HCT116 (cell line): ENCODE measurements around the gene CARNS1. TPM values are rescaled to one million over a fixed set of nuclear protein-coding genes. Genes with fewer than 3 reads are reported as not detected.

Source experiments
- ATAC-seq: fragments of 200-7000 bp; cut with Tn5 transposase; 2 replicates; pipeline ENCODE4 v1.9.1; 2020; ENCODE audit warnings: mild to moderate bottlenecking, moderate library complexity
- BruUV-seq: library from RNA; stranded (reverse); fragments of 400-500 nt; replicated peaks from 2 replicates; lab custom pipeline; 2021; lab: Mats Ljungman, UMichigan
- CTCF ChIA-PET: fragments of 300-600 bp; sonication (Branson Sonifier 250); formaldehyde crosslinking; loops from one replicate; lab custom pipeline; 2021; ENCODE audit warnings: antibody characterized with exemption; lab: Charles Lee
- POLR2A ChIA-PET: fragments of 300-600, 350-600 bp; sonication (Branson Sonifier 250); formaldehyde crosslinking; loops from one replicate; lab custom pipeline; 2021; ENCODE audit warnings: antibody characterized with exemption; lab: Charles Lee
- RAD21 ChIA-PET, 2 experiments: fragments of 300-600 bp; sonication (Branson Sonifier 250); formaldehyde crosslinking; loops; one replicate each; lab custom pipeline; 2023; ENCODE audit warnings: low total read pairs in 2 of 2; ENCODE audit not compliant: uncharacterized antibody in 2 of 2, unreplicated experiment in 2 of 2, low non-redundant PET in 1 of 2; lab: Charles Lee
- DNase-seq: peaks from one replicate; pipeline ENCODE4 v3.0.0-alpha.2; 2010; ENCODE audit warnings: low read depth, low spot score
- H2AFZ ChIP-seq: fragments of 200-600 bp; shearing (Covaris generic), sonication (generic); 2 replicates; pipeline ENCODE4 v1.6.1; 2017; ENCODE audit warnings: low read depth, mixed run types, mixed read lengths, antibody characterized with exemption, low read length; ENCODE audit not compliant: poor library complexity, severe bottlenecking
- H3K27ac ChIP-seq: 2 replicates; pipeline ENCODE4 v1.5.1; 2012; ENCODE audit warnings: low read depth, low read length
- H3K27me3 ChIP-seq: fragments of 200-600 bp; sonication (generic); 2 replicates; pipeline ENCODE4 v1.6.1; 2016; ENCODE audit warnings: mixed run types, low read length, mixed read lengths; ENCODE audit not compliant: insufficient read depth
- H3K36me3 ChIP-seq, 2 experiments: fragments of 200-500 bp in 1 of 2; fragments of 200-600 bp in 1 of 2; sonication (Bioruptor generic) in 1 of 2; sonication (generic) in 1 of 2; 2 replicates each; pipeline versions ENCODE4 v1.5.1 to v1.6.1; 2014 to 2016; ENCODE audit warnings: low read length in 2 of 2, inconsistent platforms in 1 of 2, mixed read lengths in 1 of 2, mixed run types in 1 of 2; ENCODE audit not compliant: insufficient read depth in 2 of 2, control insufficient read depth in 1 of 2
- H3K4me1 ChIP-seq, 2 experiments: fragments of 200-600 bp in 1 of 2; sonication (generic) in 1 of 2; 2 replicates each; pipeline versions ENCODE4 v1.5.1 to v1.6.1; 2012 to 2017; ENCODE audit warnings: low read length in 2 of 2, inconsistent platforms in 1 of 2, mild to moderate bottlenecking in 1 of 2, mixed read lengths in 1 of 2, mixed run types in 1 of 2, moderate library complexity in 1 of 2; ENCODE audit not compliant: insufficient read depth in 2 of 2, control insufficient read depth in 1 of 2
- H3K4me2 ChIP-seq: fragments of 200-600 bp; sonication (generic); 2 replicates; pipeline ENCODE4 v1.6.1; 2017; ENCODE audit warnings: mixed run types, low read length, mixed read lengths
- H3K4me3 ChIP-seq, 2 experiments: fragments of 200-600 bp in 1 of 2; sonication (generic) in 1 of 2; replicated peaks in 1 of 2; 2 replicates each; pipeline ENCODE4 v1.5.1; 2011 to 2016; ENCODE audit warnings: low read length in 2 of 2, control low read depth in 1 of 2, low read depth in 1 of 2, mild to moderate bottlenecking in 1 of 2, mixed read lengths in 1 of 2, mixed run types in 1 of 2
- H3K79me2 ChIP-seq: fragments of 200-600 bp; sonication (generic); 2 replicates; pipeline ENCODE4 v1.6.1; 2017; ENCODE audit warnings: mild to moderate bottlenecking, mixed run types, low read length, moderate library complexity, mixed read lengths; ENCODE audit not compliant: insufficient read depth
- H3K9ac ChIP-seq: fragments of 200-600 bp; sonication (generic); 2 replicates; pipeline ENCODE4 v1.6.1; 2016; ENCODE audit warnings: low read length, mixed read lengths
- H3K9me2 ChIP-seq: fragments of 200-600 bp; sonication (generic), shearing (Covaris generic); 2 replicates; pipeline ENCODE4 v1.6.1; 2017; ENCODE audit warnings: mixed run types, mild to moderate bottlenecking, moderate library complexity; ENCODE audit not compliant: insufficient read depth
- H3K9me3 ChIP-seq, 2 experiments: fragments of 200-500 bp in 1 of 2; fragments of 200-600 bp in 1 of 2; sonication (Bioruptor generic) in 1 of 2; sonication (generic) in 1 of 2; 2 replicates each; pipeline ENCODE4 v1.6.1; 2014 to 2017; ENCODE audit warnings: low read length in 2 of 2, mixed read lengths in 2 of 2, inconsistent platforms in 1 of 2, low read depth in 1 of 2, mild to moderate bottlenecking in 1 of 2, mixed run types in 1 of 2, moderate library complexity in 1 of 2; ENCODE audit not compliant: control insufficient read depth in 1 of 2, insufficient read depth in 1 of 2
- H4K20me1 ChIP-seq: fragments of 200-600 bp; sonication (generic), shearing (Covaris generic); 2 replicates; pipeline ENCODE4 v1.6.1; 2017; ENCODE audit warnings: mixed run types, mild to moderate bottlenecking, moderate library complexity; ENCODE audit not compliant: insufficient read depth
- ATF3 ChIP-seq: IDR thresholded peaks from 2 replicates; pipeline ENCODE4 v1.6.1; 2012
- CBX3 ChIP-seq: IDR thresholded peaks from 2 replicates; pipeline ENCODE4 v1.6.1; 2012; ENCODE audit warnings: low read depth
- CEBPB ChIP-seq: IDR thresholded peaks from 2 replicates; pipeline ENCODE4 v1.6.1; 2012; ENCODE audit warnings: low read depth
- CTCF ChIP-seq, 3 experiments: fragments of 200-600 bp in 1 of 3; sonication (generic) in 1 of 3; IDR thresholded peaks in 2 of 3; conservative IDR thresholded peaks in 1 of 3; 2 replicates each; pipeline ENCODE4 v1.5.1; 2012 to 2017; ENCODE audit warnings: low read depth in 2 of 3, low read length in 2 of 3, antibody characterized with exemption in 1 of 3, borderline replicate concordance in 1 of 3, control low read depth in 1 of 3, mild to moderate bottlenecking in 1 of 3, mixed read lengths in 1 of 3, mixed run types in 1 of 3, moderate library complexity in 1 of 3; ENCODE audit not compliant: insufficient read depth in 1 of 3
- ELF1 ChIP-seq: IDR thresholded peaks from 2 replicates; pipeline ENCODE4 v1.6.1; 2012; ENCODE audit warnings: low read depth, borderline replicate concordance
- EZH2 ChIP-seq: fragments of 200-600 bp; sonication (generic); IDR thresholded peaks from 2 replicates; pipeline ENCODE4 v1.6.1; 2017; ENCODE audit warnings: antibody characterized with exemption, mixed run types
- EZH2phosphoT487 ChIP-seq: fragments of 200-600 bp; IDR thresholded peaks from 2 replicates; pipeline ENCODE4 v1.6.1; 2018; ENCODE audit warnings: antibody characterized with exemption, borderline replicate concordance
- FOSL1 ChIP-seq: IDR thresholded peaks from 2 replicates; pipeline ENCODE4 v1.6.1; 2012; ENCODE audit warnings: low read depth
- JUND ChIP-seq: IDR thresholded peaks from 2 replicates; pipeline ENCODE4 v1.6.1; 2012
- MAX ChIP-seq: IDR thresholded peaks from 2 replicates; pipeline ENCODE4 v1.6.1; 2012
- SP1 ChIP-seq: IDR thresholded peaks from 2 replicates; pipeline ENCODE4 v1.6.1; 2012; ENCODE audit warnings: low read depth
- SRF ChIP-seq: IDR thresholded peaks from 2 replicates; pipeline ENCODE4 v1.6.1; 2012; ENCODE audit warnings: low read depth
- ZBTB33 ChIP-seq: IDR thresholded peaks from 2 replicates; pipeline ENCODE4 v1.6.1; 2011; ENCODE audit warnings: mild to moderate bottlenecking, low read length, moderate library complexity; ENCODE audit not compliant: insufficient replicate concordance; ENCODE audit errors: extremely low read depth
- ZFX ChIP-seq: fragments of 450-650 bp; IDR thresholded peaks from 2 replicates; pipeline ENCODE4 v1.6.1; 2017
- intact Hi-C: fragments of 100-400 bp; cut with micrococcal nuclease; formaldehyde crosslinking; loops from 2 replicates; pipeline ENCODE4 v1.10.0; 2022
- total RNA-seq: library from RNA; stranded (reverse); gene quantifications from one replicate; pipeline ENCODE4 v1.2.1, GENCODE V29; 2021; ENCODE audit not compliant: unreplicated experiment

CARNS1 gene
- total RNA-seq, 1 experiment from 2014 or later: 1.0 TPM

GRCh38 chr11:67437809-67438157, 22.3 kb downstream of the CARNS1 start:
- TF ChIP-seq SP1: no peak
- no peak for TF ChIP-seq SRF
- TF ChIP-seq ZFX: no peak
- TF ChIP-seq MAX: no peak
- no peak for TF ChIP-seq EZH2
- TF ChIP-seq CTCF (IDR thresholded peaks at IDR 0.05 in 2 of 3, conservative IDR thresholded peaks at IDR 0.05 in 1 of 3; ENCODE audit: borderline replicate concordance in 1 of 3, insufficient read depth in 1 of 3, low read depth in 2 of 3, low read length in 2 of 3): no peak
- no peak for TF ChIP-seq CBX3
- no peak for TF ChIP-seq ATF3
- no peak for TF ChIP-seq JUND
- TF ChIP-seq ZBTB33: no peak
- no peak for TF ChIP-seq ELF1
- no peak for TF ChIP-seq CEBPB
- TF ChIP-seq EZH2phosphoT487: no peak
- TF ChIP-seq FOSL1: no peak
- TF ChIP-seq, all 23 proteins: peak for 0
- CTCF ChIA-PET: no interaction called here
- Histone ChIP-seq H3K4me1 (peaks cover 3 to 26% of the 10 kb centered on the region in 2 experiments; a peak in 3 of 4 replicates), H3K9me2 (no peaks in the 10 kb centered on the region), H3K4me2 (no peak overlapping the region), H3K9me3 (no peaks in the 10 kb centered on the region), H3K4me3 (no peak overlapping the region), H4K20me1 (no peaks in the 10 kb centered on the region), H3K27ac (no peak overlapping the region; the same call in 1 of the 2 replicates), H2AFZ (no peak overlapping the region), H3K27me3 (no peaks in the 10 kb centered on the region), H3K79me2 (peaks cover 4% of the 10 kb centered on the region; the same call in 1 of the 2 replicates), H3K36me3 (peaks cover 7 to 9% of the 10 kb centered on the region in 2 experiments; a peak in 3 of 4 replicates), H3K9ac (no peak overlapping the region)
- intact Hi-C loops: no loop called here
- DNase-seq (no peak), ATAC-seq (no peak)
- BruUV-seq: no TSS peak
- RAD21 ChIA-PET: no interaction called here
- POLR2A ChIA-PET: interaction anchor here (0.6 kb wide), 1 partner anchor 10 kb away, joined by 4 read pairs; the partner anchor contains the start of gene RPS6KB2
